HG03558 (cell line): ENCODE data around the gene PHC3.
"Not testable (repeated sequence)": the region's sequence is repeated elsewhere in the genome, so short reads cannot be mapped to it uniquely, and the experiment has no call there.

ENCODE experiments used
- ATAC-seq: cut with Tn5 transposase; IDR thresholded peaks from one replicate; pipeline ENCODE4 v1.9.1; 2021; ENCODE audit warnings: moderate number of reproducible peaks; ENCODE audit not compliant: unreplicated experiment; ENCODE audit errors: extremely low read depth

The PHC3 gene, protein sequence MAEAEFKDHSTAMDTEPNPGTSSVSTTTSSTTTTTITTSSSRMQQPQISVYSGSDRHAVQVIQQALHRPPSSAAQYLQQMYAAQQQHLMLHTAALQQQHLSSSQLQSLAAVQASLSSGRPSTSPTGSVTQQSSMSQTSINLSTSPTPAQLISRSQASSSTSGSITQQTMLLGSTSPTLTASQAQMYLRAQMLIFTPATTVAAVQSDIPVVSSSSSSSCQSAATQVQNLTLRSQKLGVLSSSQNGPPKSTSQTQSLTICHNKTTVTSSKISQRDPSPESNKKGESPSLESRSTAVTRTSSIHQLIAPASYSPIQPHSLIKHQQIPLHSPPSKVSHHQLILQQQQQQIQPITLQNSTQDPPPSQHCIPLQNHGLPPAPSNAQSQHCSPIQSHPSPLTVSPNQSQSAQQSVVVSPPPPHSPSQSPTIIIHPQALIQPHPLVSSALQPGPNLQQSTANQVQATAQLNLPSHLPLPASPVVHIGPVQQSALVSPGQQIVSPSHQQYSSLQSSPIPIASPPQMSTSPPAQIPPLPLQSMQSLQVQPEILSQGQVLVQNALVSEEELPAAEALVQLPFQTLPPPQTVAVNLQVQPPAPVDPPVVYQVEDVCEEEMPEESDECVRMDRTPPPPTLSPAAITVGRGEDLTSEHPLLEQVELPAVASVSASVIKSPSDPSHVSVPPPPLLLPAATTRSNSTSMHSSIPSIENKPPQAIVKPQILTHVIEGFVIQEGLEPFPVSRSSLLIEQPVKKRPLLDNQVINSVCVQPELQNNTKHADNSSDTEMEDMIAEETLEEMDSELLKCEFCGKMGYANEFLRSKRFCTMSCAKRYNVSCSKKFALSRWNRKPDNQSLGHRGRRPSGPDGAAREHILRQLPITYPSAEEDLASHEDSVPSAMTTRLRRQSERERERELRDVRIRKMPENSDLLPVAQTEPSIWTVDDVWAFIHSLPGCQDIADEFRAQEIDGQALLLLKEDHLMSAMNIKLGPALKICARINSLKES

DNA sequence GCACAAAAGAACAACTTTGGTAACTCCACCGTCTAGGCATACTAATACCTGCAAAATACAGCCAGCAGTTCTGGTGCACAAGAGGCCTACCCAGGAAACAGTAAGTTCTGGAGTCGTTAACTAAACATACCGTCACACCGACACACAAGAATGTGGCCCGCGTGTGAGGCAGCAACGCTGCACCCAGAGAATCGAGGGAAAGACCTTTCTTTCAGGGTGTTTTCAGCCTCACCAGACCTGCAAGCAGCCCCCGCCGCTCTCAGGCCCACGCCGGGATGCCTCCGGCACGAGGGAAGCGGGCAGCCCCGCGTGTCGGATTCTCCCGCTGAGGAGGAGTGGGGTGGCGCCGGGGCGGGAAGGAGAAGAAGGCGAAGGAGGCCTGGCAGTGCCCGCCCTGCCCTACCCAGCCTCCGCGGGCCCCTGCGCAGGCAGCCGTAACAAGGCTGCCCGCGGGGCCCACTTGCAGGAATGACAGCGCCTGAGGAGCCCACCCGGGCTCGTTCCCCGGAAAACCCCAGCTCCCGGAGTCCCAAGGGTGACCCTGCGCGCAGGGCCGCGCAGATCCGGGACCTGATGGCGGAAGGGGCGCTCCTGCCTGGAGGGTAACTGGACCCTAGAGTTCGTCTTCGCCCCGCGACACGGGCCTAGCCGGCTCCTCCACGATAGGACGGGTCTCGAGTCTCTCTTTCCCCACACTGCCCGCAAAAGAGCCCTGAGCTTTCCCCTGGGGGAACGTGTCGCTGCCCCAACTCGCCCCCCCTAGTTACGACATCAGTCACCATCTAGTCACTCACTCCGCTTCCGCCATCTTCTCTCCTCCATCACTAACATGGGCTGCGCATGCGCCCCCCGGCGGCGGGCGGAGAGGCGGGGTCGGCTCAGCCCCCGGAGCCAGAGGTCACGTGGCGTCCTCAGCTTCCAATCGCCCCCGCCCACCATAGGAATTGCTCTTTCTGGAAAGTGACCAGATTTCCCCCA lies at the start of gene PHC3:
Gene PHC3, minus strand, starts transcription at position 826 of the 978 bp plus-strand sequence. Its CDS starts 18 bp downstream, at position 808.
- peak; percentile 61 for ATAC-seq

DNA sequence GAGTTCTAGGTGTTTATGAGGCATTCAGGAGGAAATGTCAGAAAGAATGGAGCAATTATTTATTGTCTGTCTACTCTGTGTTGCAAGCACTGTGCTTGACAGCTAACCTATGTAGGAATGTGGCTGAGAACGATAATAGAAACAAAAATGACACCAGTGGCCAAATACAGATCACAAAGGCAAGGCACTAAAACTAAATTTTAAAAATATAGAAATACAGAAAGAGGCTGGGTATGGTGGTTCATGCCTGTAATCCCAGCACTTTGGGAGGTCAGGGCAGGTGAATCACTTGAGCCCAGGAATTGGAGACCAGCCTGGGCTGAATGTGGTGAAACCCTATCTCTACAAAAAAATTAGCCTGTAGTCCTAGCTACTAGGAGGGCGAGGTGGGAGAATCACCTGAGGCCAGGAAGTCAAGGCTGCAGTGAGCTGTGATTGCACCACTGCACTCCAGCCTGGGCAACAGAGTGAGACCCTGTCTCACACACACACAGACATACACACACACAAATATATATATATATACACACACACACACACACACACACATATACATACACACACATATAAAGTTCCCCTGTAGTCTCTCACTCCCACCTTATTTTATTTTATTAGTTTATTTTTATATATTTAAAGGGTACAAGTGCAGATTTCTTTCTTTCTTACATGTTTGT lies 46.7 kb upstream of the PHC3 start:
- no peak for ATAC-seq

DNA sequence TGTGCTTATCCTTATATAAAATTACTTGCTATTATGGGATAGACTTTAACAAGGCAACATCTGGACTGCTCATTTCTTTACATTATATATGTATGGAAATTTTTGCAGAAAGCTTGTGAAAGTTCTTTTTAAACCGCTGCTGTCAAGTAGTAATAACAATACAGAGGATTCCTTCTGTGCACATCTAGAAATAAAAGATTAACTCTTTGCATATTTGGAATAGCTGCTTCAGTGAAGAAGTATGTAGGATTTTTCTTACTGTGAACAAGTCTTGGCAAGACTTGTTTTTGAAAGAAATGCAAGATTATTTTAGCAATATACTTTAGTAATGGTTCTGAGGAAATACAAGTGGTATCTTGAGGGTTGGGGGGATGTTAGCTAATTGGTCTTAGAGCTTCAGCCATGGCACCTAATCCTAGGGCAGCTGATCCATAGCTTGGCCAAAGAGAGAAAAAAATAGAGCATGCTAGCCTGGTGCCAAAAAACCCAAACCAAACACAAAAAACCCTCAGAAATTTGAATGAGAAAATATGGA lies 45.0 kb upstream of the PHC3 start:
- ATAC-seq: no peak

DNA sequence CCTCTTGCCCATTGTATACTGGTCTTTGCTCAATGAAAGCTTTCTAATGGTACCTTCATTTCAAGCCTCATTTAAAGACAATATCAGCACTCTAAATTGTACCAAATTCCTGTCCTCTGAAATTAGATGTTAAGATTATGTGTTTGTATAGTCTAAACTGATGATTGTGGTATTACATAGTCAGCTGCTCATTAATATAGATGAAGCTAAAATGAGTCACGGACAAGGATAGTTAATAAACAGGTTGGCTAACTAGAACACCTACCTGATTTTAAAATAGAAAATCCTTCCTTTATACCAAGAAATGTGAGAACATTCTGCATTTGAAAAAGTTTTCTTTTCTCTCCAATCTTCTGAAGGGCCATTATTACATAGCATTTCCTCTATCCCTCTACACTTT lies 43.6 kb upstream of the PHC3 start:
- ATAC-seq: no peak

DNA sequence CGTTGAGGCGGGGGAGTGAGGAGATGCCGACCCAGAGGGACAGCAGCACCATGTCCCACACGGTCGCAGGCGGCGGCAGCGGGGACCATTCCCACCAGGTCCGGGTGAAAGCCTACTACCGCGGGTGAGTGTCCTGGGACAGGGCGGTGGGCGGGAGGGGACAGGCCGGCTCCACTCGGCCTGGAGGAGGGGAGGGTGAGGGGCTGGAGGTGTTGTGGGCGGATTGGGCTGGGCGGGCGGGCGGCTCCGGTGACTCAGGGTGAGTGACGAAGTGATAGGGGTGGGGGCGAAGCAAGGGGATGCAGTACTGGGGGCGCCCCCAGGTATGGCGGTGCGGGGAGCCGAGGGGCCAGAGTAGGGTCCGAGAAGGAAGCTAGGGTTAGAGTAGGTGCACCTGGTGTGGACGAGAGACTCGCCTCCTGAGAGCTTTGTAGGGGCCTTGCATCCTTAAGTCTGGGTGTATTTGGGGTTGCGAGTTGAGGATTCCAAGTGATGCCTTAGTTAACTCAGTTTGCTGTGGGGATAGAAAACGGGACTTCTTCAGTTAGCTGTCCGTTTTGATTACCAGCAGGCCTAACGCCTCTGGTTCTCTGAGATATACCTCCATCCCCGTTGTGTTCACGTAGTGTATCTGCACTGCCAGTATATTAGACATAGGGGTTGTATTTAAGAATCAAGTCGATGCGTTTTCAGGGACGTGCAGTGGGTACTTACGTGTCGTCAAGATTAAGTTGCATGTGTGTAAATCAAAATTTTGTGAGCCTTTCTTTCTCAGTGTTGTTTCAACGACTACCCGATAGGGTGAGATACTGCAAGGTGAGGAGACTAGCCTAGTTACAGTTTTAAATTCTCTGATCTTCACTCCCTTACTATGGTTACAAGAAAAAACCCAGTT lies 41.4 kb upstream of the PHC3 start:
- ATAC-seq: peak; percentile 12

DNA sequence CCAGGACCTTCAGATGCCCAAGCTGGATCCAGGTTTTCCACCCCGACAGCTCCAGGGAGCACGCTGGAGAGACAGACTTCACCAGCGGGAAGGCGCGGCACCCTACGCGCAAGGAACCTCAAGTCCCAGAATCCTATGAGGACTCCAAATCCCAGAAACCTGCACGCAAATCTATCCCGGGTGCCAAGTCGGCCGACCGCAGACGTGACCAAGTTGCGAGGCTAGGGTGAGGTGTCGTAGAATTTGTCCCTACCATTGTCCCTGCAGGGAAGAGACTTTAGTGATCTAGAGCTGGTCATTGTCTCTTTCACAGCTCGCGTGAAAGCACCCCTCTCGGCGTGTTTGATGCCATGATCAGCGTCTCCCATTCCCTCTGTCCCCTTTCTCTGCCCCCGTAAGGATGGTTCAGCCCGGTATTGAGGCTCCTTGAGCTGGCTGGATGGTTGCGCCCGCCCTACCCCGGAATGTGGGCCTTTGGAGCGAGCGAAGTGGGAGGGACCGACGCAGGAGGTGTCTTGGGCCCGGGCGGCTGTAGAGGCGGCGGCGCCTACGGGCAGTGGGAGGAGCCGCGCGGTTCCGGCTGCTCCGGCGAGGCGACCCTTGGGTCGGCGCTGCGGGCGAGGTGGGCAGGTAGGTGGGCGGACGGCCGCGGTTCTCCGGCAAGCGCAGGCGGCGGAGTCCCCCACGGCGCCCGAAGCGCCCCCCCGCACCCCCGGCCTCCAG lies 40.6 kb upstream of the PHC3 start, which contains the start of gene PRKCI:
Gene PRKCI, plus strand, starts transcription at position 501 of the 723 bp plus-strand sequence. CDS start 246 bp downstream, outside the sequence.
- ATAC-seq: peak; percentile 84

DNA sequence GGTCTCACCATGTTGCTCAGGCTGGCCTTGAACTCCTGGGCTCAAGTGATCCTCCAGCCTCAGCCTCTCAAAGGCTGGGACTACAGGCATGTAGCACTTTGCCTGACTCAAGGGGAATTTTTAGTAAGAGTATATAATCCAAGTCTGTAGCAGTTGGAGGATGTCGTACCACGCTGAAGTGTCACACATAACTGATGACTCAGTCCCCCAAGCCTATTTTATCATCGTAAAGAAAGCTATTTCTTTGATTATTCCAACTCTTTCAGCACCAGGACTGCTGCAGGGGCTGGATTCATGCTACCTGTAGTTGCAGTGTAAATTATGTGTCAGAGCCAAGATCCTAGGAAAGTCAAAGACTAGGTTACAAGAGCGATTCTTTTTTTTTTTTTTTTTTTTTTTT lies 39.3 kb upstream of the PHC3 start:
- ATAC-seq: no peak

DNA sequence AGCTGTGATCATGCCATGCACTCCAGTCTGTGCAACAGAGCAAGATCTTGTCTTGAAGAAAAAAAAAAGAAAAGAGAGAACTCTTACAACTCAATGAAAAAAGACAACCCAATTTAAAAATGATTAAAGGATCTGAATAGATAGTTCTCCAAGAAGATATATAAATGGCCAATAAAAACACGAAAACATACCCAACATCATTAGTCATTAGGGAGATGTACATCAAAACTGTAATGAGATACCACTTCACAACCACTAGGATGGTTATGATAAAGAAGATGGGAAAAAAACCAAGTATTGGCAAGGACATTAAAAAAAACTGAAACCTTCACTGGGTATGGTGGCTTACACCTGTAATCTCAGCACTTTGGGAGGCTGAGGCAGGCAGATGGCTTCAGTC lies 38.3 kb upstream of the PHC3 start:
- no peak for ATAC-seq

DNA sequence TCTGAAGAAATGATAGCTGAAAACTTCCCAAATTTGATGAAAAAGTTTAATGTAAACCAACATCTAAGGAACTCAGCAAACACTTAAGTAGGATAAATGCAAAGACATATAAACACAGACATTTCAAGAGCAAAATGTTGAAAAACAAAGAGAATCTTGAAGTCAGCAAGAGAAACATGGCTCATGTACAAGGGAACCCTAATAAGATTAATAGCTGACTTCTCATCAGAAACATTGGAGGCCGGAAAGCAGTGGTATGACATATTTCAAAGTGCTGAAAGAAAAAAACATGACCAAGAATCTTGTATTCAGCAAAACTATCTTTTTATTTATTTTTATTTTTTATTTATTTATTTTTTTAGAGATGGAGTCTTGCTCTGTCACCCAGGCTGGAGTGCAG lies 30.1 kb upstream of the PHC3 start:
- no peak for ATAC-seq

DNA sequence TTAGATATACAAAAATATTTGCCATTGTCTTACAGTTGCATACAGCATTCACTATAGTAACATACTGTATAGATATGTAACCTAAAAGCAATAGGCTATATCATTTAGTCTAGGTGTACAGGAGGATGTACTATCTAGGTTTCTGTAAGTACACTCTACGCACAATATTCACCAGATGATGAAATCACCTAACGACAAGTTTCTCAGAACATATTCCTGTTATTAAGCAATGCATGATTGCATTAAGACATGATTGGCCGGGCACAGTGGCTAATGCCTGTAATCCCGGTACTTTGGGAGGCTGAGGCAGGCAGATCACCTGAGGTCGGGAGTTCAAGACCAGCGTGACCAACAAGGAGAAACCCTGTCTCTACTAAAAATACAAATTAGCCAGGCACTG lies 26.2 kb upstream of the PHC3 start:
- ATAC-seq: no peak

DNA sequence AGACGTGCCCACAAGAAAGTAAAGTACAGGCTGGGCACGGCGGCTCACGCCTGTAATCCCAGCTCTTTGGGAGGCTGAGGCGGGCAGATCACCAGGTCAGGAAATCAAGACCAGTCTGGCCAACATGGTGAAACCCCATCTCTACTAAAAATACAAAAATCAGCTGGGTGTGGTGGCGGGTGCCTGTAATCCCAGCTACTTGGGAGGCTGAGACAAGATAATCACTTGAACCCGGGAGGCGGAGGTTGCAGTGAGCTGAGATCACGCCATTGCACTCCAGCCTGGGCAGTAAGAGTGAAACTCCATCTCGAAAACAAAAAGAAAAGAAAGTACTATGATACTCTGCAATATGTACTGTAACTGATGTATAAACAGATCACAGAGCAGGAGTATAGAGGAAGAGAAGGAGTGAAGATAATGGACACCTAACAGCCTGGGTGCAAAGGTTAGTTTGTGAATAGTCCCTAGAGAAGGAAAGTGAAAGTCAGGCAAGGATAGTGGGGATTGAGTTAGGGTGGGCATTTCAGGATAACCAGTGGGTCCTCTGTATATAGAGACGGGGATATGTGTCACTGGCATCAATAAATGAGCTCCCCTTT lies 24.7 kb upstream of the PHC3 start:
- not testable (repeated sequence) for ATAC-seq

DNA sequence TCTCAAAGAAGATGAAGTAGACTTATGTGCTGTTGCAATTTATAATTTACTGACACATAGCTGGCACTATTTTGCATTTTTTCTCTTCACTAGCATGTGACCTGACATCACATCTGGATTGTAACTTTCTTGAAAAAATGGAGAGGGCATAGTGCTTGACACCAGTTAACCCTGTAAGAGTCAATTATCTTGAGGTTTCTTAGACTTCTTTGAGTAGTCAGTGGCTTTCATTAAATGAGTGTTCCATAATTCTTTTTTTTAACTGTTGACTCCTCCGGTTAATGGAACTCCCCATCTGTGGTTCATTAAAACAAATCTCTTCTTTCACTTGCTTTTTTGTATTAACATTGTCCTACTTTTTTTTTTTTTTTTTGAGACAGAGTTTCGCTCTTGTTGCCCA lies 23.8 kb upstream of the PHC3 start:
- ATAC-seq: no peak

DNA sequence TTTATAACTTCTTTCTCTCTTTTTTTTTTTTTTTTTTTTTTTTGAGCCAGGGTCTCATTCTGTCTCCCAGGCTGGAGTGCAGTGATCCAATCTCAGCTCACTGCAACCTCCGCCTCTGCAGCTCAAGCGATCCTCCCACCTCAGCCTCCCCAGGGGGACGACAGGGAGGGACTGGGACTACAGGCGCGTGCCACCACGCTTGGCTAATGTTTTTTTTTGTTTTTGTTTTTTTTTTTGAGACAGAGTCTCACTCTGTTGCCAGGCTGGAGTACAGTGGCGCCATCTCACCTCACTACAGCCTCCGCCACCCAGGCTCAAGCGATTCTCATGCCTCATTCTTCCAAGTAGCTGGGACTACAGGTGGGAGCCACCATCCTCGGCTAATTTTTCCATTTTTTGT lies 23.0 kb upstream of the PHC3 start:
- no peak for ATAC-seq

DNA sequence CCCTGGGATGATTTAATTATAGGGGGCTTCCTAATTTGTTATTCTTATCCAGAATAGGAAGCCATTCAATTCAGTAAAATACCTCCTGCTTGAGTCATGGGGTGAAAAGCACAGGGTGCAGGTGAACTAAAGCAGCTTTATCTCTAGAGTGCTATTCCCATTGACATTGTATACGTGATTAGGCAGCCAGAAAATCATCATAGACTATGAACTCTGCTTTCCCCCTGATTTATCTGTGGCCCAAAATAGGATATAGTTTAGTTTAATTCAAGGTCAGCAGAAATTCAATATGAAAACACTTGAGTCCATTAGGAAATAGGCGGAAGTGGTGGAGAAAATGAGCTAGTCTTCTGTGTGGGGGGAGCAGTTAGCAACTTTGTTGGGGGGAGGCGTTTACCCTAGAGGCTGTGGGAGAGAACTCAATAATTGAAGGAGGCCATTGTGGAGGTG lies 22.5 kb upstream of the PHC3 start:
- ATAC-seq: no peak

DNA sequence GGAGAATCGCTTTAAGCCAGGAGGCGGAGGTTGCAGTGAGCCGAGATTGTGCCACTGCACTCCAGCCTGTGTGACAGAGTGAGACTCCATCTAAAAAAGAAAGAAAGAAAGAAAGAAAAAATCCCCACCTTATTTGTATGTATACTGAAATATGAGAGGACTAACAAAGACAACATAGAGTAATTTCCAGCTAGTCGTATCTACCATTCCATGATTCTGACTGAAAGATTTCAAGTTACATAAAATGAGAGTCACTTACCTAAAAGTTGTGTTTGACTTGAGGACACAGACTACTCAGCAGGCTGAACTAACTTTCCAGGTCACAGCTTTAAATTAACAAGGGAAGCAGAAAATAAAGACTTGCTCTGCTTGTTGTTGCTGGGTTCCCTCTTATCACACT lies 21.9 kb upstream of the PHC3 start:
- no peak for ATAC-seq

DNA sequence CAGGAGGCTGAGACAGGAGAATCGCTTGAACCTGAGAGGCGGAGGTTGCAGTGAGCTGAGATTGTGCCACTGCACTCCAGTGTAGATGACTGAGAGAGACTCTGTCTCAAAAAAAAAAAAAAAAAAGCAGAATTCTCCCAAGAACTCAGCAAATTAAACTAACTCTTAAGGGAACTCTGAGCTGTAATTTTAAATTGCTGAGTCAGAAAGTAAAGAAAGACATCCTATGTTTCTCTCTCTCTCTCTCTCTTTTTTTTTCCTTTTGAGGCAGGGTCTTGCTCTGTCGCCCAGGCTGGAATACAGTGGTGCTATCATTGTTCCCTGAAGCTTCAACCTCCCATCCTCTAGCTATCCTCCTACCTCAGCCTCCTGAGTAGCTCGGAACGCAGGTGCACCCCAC lies 20.0 kb upstream of the PHC3 start:
- ATAC-seq: no peak

DNA sequence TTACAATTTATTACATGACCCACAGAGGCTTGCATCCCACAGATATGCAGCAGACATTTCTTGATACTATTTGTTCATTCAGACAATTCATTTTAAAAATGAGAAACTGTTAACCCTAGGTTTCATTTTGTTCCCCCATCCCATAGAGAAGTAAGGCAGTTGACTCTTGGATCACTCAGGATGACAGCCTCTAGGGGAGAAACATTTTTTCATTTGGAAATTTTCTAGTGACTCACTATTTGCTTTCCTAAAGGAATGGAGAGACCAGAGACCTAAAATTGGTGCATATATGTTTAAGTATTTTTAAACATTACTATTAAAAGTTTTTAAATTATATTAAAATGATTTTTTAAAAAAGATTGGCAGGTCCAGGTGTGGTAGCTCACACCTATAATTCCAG lies 19.5 kb upstream of the PHC3 start:
- ATAC-seq: no peak
